ENCODE results near the gene EXO5. TPM values are rescaled to one million over a fixed set of nuclear protein-coding genes. Genes with fewer than 3 reads are reported as not detected.

EXO5 gene
- total and polyA plus RNA-seq, 2 of the 8 experiments (the other 6 are each of a cell fraction or from before 2014, with no cell fraction given): 4.4 to 8.5 TPM

DNA sequence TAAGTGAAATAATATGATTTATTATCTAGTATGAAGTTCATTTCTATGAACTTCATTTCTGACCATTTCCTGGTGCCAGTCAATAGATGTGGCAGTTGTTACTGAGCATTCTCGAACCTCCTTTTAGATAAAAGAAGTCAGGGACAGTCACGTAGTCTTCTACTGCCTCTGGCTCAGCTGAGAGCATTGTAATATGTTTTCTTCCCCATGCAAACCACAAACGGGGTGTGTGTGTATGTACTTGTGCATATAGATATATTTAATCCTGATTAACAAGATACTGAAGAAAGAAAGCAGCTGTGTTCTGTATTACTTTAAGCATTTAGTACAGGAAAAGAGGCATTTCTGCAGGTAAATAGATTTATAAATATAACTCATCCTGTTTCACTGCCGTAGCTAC, 44.5 kb downstream of the EXO5 start:
- Histone ChIP-seq H3K79me1 (ENCODE audit: low read depth, low read length) (no peaks in the 10 kb centered on the region), H3K27me3 (replicated peaks in 1 of 4; ENCODE audit: control insufficient read depth in 3 of 4, extremely low read depth in 1 of 4, insufficient read depth in 3 of 4, low read length in 3 of 4) (no peaks in the 10 kb centered on the region), H2BK120ac (replicated peaks; ENCODE audit: low read depth, low read length) (no peak overlapping the region), H3K9me3 (ENCODE audit: insufficient read depth in 2 of 2, low read depth in 1 of 2, low read length in 1 of 2) (no peaks in the 10 kb centered on the region; a peak in 1 of 4 replicates), H4K91ac (replicated peaks; ENCODE audit: insufficient read length, low read length) (no peak overlapping the region), H2BK20ac (ENCODE audit: low read length) (no peak overlapping the region), H2AFZ (ENCODE audit: low read length) (no peak overlapping the region), H3K4me3 (ENCODE audit: extremely low read depth in 1 of 4, insufficient read depth in 2 of 4, low read depth in 3 of 4, low read length in 4 of 4) (no peak overlapping the region), H3K18ac (ENCODE audit: extremely low read depth, low read length) (no peak overlapping the region), H4K5ac (ENCODE audit: insufficient read length, low read depth, low read length) (no peak overlapping the region), H3K4ac (replicated peaks; ENCODE audit: insufficient read length, low read depth, low read length) (no peak overlapping the region), H3K79me2 (ENCODE audit: control insufficient read depth in 1 of 2, insufficient read depth in 2 of 2, low read length in 2 of 2) (no peaks in the 10 kb centered on the region), H3K4me2 (ENCODE audit: insufficient read depth in 1 of 2, low read depth in 2 of 2, low read length in 2 of 2) (no peak overlapping the region), H3K36me3 (ENCODE audit: control insufficient read depth in 2 of 4, insufficient read depth in 4 of 4, low read length in 3 of 4) (no peaks in the 10 kb centered on the region; a peak in 1 of 8 replicates), H3K23ac (ENCODE audit: insufficient read length) (no peak overlapping the region), H2AK5ac (ENCODE audit: low read depth, low read length) (no peak overlapping the region), H3K14ac (ENCODE audit: insufficient read length) (no peak overlapping the region), H4K20me1 (replicated peaks in 1 of 2; ENCODE audit: control insufficient read depth in 1 of 2, insufficient read depth in 2 of 2, low read length in 2 of 2) (no peaks in the 10 kb centered on the region), H2BK15ac (ENCODE audit: low read length) (no peak overlapping the region), H4K8ac (ENCODE audit: extremely low read depth, insufficient read depth, low read length) (no peak overlapping the region), H3K27ac (ENCODE audit: low read depth, low read length) (no peak overlapping the region), H3K4me1 (replicated peaks in 1 of 4; ENCODE audit: control insufficient read depth in 3 of 4, insufficient read depth in 4 of 4, low read length in 3 of 4) (no peaks in the 10 kb centered on the region), H3K56ac (replicated peaks; ENCODE audit: insufficient read length, low read depth, low read length) (no peak overlapping the region), H2BK5ac (ENCODE audit: low read depth, low read length) (no peak overlapping the region), H2BK12ac (ENCODE audit: low read depth, low read length) (no peak overlapping the region), H3K9ac (replicated peaks in 1 of 4; ENCODE audit: extremely low read depth in 1 of 4, low read depth in 3 of 4, low read length in 3 of 4) (no peak overlapping the region), H3K23me2 (ENCODE audit: low read depth, low read length) (no peaks in the 10 kb centered on the region)
- WGBS, 2 experiments (ENCODE audit: extremely low coverage in 1 of 2, insufficient coverage in 1 of 2, insufficient read length in 1 of 2, insufficient replicate concordance in 2 of 2, low coverage in 1 of 2, low lambda C conversion rate in 2 of 2, missing lambda C conversion rate in 1 of 2): 84% methylated on average over 4 of the region's 4 CpGs; no CpG with 5 or more reads in 1 of the 2 experiments
- no peak for DNase-seq (ENCODE audit: low read depth in 1 of 2, low spot score in 2 of 2)
- ChIA-PET POLR2A (ENCODE audit: partially characterized antibody) (no interaction called here), CTCF (ENCODE audit: partially characterized antibody) (interaction anchor here (1.1 kb wide), 1 partner anchor 20 kb away, joined by 4 read pairs; no protein-coding TSS in a partner anchor)
- FAIRE-seq: no peak
- TF ChIP-seq BACH1 (IDR thresholded peaks at IDR 0.05; ENCODE audit: low read length): no peak
- no peak for TF ChIP-seq HDAC6 (IDR thresholded peaks at IDR 0.05; ENCODE audit: low read depth, low read length)
- no peak for TF ChIP-seq RXRA (IDR thresholded peaks at IDR 0.05; ENCODE audit: insufficient read depth, low read depth, low read length)
- TF ChIP-seq, protein P1, sequence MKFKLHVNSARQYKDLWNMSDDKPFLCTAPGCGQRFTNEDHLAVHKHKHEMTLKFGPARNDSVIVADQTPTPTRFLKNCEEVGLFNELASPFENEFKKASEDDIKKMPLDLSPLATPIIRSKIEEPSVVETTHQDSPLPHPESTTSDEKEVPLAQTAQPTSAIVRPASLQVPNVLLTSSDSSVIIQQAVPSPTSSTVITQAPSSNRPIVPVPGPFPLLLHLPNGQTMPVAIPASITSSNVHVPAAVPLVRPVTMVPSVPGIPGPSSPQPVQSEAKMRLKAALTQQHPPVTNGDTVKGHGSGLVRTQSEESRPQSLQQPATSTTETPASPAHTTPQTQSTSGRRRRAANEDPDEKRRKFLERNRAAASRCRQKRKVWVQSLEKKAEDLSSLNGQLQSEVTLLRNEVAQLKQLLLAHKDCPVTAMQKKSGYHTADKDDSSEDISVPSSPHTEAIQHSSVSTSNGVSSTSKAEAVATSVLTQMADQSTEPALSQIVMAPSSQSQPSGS (IDR thresholded peaks at IDR 0.05; ENCODE audit: low read length): no peak
- TF ChIP-seq SIN3A (conservative IDR thresholded peaks at IDR 0.05 in 1 of 2, IDR thresholded peaks at IDR 0.05 in 1 of 2; ENCODE audit: low read depth in 1 of 2, low read length in 2 of 2): no peak
- no peak for TF ChIP-seq JUND (IDR thresholded peaks at IDR 0.05; ENCODE audit: low read length)
- TF ChIP-seq EGR1 (IDR thresholded peaks at IDR 0.05; ENCODE audit: borderline replicate concordance, low read depth, low read length): no peak
- TF ChIP-seq, protein P2, sequence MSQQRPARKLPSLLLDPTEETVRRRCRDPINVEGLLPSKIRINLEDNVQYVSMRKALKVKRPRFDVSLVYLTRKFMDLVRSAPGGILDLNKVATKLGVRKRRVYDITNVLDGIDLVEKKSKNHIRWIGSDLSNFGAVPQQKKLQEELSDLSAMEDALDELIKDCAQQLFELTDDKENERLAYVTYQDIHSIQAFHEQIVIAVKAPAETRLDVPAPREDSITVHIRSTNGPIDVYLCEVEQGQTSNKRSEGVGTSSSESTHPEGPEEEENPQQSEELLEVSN (IDR thresholded peaks at IDR 0.05): no peak
- TF ChIP-seq TAF1 (IDR thresholded peaks at IDR 0.05; ENCODE audit: low read depth, low read length): no peak
- TF ChIP-seq, protein P3, sequence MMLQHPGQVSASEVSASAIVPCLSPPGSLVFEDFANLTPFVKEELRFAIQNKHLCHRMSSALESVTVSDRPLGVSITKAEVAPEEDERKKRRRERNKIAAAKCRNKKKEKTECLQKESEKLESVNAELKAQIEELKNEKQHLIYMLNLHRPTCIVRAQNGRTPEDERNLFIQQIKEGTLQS (IDR thresholded peaks at IDR 0.05; ENCODE audit: insufficient read depth, low read depth, low read length): no peak
- no peak for TF ChIP-seq CHD2 (IDR thresholded peaks at IDR 0.05; ENCODE audit: low read length)
